OCI-LY7 (cell line): ENCODE results near the gene UMPS. TPM values are rescaled to one million over a fixed set of nuclear protein-coding genes. Genes with fewer than 3 reads are reported as not detected.

Source experiments
- BruUV-seq: library from RNA; stranded (reverse); fragments of 400-500 nt; replicated peaks from 2 replicates; lab custom pipeline; 2021; lab: Mats Ljungman, UMichigan
- CTCF ChIA-PET: fragments of 300-600 bp; sonication (Branson Sonifier 250); formaldehyde crosslinking; loops from one replicate; lab custom pipeline; 2022; ENCODE audit warnings: antibody characterized with exemption; ENCODE audit not compliant: unreplicated experiment; lab: Charles Lee
- POLR2A ChIA-PET: fragments of 300-600 bp; sonication (Branson Sonifier 250); formaldehyde crosslinking; loops from one replicate; lab custom pipeline; 2022; ENCODE audit warnings: antibody characterized with exemption; lab: Charles Lee
- DNase-seq: peaks from one replicate; pipeline ENCODE4 v3.0.0-alpha.2; 2015; ENCODE audit warnings: low spot score
- H2AFZ ChIP-seq: fragments of 200-600 bp; sonication (generic), shearing (Covaris generic); 2 replicates; pipeline ENCODE4 v1.6.1; 2014; ENCODE audit warnings: mild to moderate bottlenecking, antibody characterized with exemption, low read length, moderate library complexity
- H3K27ac ChIP-seq: fragments of 200-600 bp; sonication (generic); 2 replicates; pipeline ENCODE4 v1.5.1; 2014; ENCODE audit warnings: mixed run types, low read depth, mild to moderate bottlenecking, moderate library complexity, low read length, inconsistent platforms; ENCODE audit not compliant: poor library complexity, severe bottlenecking
- H3K36me3 ChIP-seq: fragments of 200-600 bp; sonication (generic); 2 replicates; pipeline ENCODE4 v1.6.1; 2014; ENCODE audit warnings: mild to moderate bottlenecking, antibody characterized with exemption, low read length, moderate library complexity, mixed read lengths; ENCODE audit not compliant: insufficient read depth
- H3K4me1 ChIP-seq: fragments of 200-600 bp; sonication (generic); 2 replicates; pipeline ENCODE4 v1.5.1; 2014; ENCODE audit warnings: mild to moderate bottlenecking, low read length; ENCODE audit not compliant: insufficient read depth, poor library complexity, severe bottlenecking
- H3K4me2 ChIP-seq: fragments of 200-600 bp; sonication (generic); 2 replicates; pipeline ENCODE4 v1.6.1; 2014; ENCODE audit warnings: mild to moderate bottlenecking, low read length
- H3K4me3 ChIP-seq: fragments of 200-600 bp; sonication (generic); 2 replicates; pipeline ENCODE4 v1.5.1; 2014; ENCODE audit warnings: mild to moderate bottlenecking, low read depth, low read length; ENCODE audit not compliant: poor library complexity, severe bottlenecking
- H3K79me2 ChIP-seq: fragments of 200-600 bp; sonication (generic); 2 replicates; pipeline ENCODE4 v1.6.1; 2016; ENCODE audit warnings: low read depth, mild to moderate bottlenecking, low read length, moderate library complexity, mixed read lengths; ENCODE audit not compliant: insufficient read depth
- H3K9me2 ChIP-seq: fragments of 200-600 bp; sonication (generic); 2 replicates; pipeline ENCODE4 v1.6.1; 2016; ENCODE audit warnings: mild to moderate bottlenecking, low read length, mixed read lengths; ENCODE audit not compliant: insufficient read depth
- H3K9me3 ChIP-seq: fragments of 200-600 bp; sonication (generic); 2 replicates; pipeline ENCODE4 v1.6.1; 2014; ENCODE audit warnings: mild to moderate bottlenecking, mixed run types, low read length, mixed read lengths
- H4K20me1 ChIP-seq: fragments of 200-600 bp; sonication (generic); 2 replicates; pipeline ENCODE4 v1.6.1; 2014; ENCODE audit warnings: mild to moderate bottlenecking, antibody characterized with exemption, low read length, moderate library complexity, mixed read lengths; ENCODE audit not compliant: insufficient read depth
- EZH2phosphoT487 ChIP-seq: fragments of 200-600 bp; sonication (generic); IDR thresholded peaks from 2 replicates; pipeline ENCODE4 v1.6.1; 2018; ENCODE audit warnings: low read depth, borderline replicate concordance, mild to moderate bottlenecking, mixed run types, antibody characterized with exemption, low read length, moderate library complexity, mixed read lengths
- intact Hi-C: fragments of 100-400 bp; cut with micrococcal nuclease; formaldehyde crosslinking; loops from one replicate; pipeline ENCODE4 v1.10.0; 2022; ENCODE audit not compliant: unreplicated experiment
- total RNA-seq, 2 experiments: library from RNA; depleted of rRNA in 1 of 2; stranded (reverse); fragments of >200 nt in 1 of 2; shearing (Covaris generic) in 1 of 2; gene quantifications; 2 replicates each; pipeline ENCODE4 v1.2.3, GENCODE V29; 2014 to 2022
- TF ChIP-seq, protein P1 (sequence below): fragments of 200-600 bp; sonication (generic); conservative IDR thresholded peaks from 2 replicates; pipeline ENCODE4 v1.5.1; 2014; ENCODE audit warnings: mild to moderate bottlenecking, antibody characterized with exemption, low read length, moderate library complexity, mixed read lengths

UMPS gene
- total RNA-seq, 2 experiments from 2014 or later = 24.8 to 62.7 TPM

DNA sequence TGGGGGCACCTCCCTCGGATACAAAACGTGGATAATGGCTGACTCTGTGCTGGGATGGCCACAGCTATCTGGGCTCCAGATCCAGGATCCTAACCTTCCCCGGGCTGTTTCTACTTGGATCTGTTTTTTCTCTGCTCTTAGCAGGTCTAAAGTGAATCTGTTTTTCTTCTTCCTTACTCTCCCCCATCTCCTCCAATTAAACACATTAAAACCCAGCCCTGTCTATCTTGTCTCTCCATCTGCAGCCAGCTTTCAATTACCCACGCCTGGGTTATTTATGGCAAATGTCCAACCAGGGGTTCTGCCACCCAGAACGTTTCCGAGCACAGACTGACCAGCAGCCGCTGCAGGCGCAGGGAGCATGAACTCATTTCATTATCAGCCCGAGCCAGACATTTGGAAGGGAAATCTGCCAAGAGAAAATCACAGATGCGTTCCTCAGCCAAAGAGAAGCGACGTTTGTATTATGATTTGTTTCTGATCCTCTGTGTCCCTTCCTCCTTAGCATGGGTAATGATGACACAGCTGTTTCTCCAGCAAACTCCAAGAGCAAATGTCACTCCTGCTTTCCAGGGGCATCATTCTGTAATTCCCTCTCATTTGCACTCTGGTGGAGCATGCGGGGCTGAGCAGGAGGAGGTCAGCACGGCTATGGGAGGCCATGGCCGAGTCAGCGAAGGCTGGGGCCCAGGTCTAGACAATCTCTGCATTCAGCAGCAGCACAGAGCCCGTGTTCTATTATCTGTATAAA, 42.0 kb downstream of the UMPS start:
- CTCF ChIA-PET = no interaction called here
- no peak overlapping the region for H3K27ac ChIP-seq
- H3K36me3 ChIP-seq = no peaks in the 10 kb centered on the region
- no peaks in the 10 kb centered on the region for H3K9me3 ChIP-seq
- H3K4me3 ChIP-seq = no peak overlapping the region
- intact Hi-C loops = no loop called here
- no peak for DNase-seq
- no peaks in the 10 kb centered on the region for H3K4me1 ChIP-seq
- H2AFZ ChIP-seq = no peak overlapping the region
- BruUV-seq = no TSS peak
- H4K20me1 ChIP-seq = no peaks in the 10 kb centered on the region
- POLR2A ChIA-PET = interaction anchor here (0.7 kb wide), 1 partner anchor 766 kb away, joined by 4 read pairs; no protein-coding TSS in a partner anchor
- no peak for TF ChIP-seq EZH2phosphoT487
- TF ChIP-seq, protein P1, sequence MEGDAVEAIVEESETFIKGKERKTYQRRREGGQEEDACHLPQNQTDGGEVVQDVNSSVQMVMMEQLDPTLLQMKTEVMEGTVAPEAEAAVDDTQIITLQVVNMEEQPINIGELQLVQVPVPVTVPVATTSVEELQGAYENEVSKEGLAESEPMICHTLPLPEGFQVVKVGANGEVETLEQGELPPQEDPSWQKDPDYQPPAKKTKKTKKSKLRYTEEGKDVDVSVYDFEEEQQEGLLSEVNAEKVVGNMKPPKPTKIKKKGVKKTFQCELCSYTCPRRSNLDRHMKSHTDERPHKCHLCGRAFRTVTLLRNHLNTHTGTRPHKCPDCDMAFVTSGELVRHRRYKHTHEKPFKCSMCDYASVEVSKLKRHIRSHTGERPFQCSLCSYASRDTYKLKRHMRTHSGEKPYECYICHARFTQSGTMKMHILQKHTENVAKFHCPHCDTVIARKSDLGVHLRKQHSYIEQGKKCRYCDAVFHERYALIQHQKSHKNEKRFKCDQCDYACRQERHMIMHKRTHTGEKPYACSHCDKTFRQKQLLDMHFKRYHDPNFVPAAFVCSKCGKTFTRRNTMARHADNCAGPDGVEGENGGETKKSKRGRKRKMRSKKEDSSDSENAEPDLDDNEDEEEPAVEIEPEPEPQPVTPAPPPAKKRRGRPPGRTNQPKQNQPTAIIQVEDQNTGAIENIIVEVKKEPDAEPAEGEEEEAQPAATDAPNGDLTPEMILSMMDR = no peak
- H3K9me2 ChIP-seq = no peaks in the 10 kb centered on the region
- no peak overlapping the region for H3K4me2 ChIP-seq
- H3K79me2 ChIP-seq = no peaks in the 10 kb centered on the region

DNA sequence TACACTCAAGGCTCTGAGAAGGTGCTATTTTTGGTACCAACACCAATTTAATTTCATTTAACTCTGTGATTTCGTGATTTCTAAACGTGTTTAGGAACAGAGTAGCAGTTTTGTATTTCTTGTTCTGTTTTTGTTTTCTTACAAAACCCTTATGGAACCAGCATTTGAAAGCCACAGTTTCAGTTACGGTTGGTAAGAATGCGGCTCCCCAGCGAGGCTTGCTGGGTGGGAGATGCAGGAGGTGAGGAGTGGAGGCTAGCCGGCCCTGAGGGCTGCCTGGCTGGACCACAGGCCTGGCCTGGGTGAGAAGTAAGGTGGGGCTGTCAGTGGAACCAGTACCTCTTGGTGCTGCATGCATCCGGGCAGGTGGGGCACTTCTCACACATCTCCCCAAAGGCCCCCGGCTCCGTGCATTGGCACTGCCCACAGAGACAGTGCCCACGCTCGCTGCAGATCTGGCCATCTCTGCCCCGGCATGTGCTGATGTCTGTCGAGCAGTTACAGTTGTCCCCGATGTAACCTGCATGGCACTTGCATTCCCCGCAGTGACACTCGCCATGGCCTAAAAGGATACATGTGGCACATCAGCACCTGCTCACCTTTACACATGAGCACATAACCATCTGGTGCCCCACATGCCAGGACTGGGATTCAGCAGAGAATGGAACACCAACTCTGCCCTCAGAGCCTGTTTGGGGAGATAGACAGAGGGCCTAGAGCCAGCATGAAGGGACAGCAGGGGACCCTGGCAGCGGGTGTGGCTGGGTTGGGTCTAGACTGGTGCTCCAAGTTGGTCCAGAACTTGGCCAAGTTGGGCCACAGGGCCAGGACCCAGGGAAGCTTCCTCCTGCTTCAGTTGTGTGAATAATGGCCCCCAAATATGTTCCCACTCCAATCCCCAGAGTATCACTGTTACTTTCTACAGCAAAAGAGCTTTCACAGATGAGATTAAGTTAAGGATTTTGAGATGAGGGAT, 43.4 kb downstream of the UMPS start:
- Histone ChIP-seq H3K9me3 (no peaks in the 10 kb centered on the region), H3K4me2 (no peak overlapping the region), H3K9me2 (no peaks in the 10 kb centered on the region), H3K27ac (no peak overlapping the region), H3K4me3 (no peak overlapping the region), H3K79me2 (no peaks in the 10 kb centered on the region), H4K20me1 (no peaks in the 10 kb centered on the region), H3K36me3 (no peaks in the 10 kb centered on the region), H3K4me1 (no peaks in the 10 kb centered on the region), H2AFZ (no peak overlapping the region)
- no TSS peak for BruUV-seq
- POLR2A ChIA-PET = no interaction called here
- intact Hi-C loops = no loop called here
- TF ChIP-seq, protein P1 = no peak
- no peak for TF ChIP-seq EZH2phosphoT487
- no peak for DNase-seq
- CTCF ChIA-PET = no interaction called here
